SK-N-SH treated with all-trans-retinoic acid at 6 μM for 48 hours (cell line): Measurements from ENCODE around the gene CNTN4.

Source experiments
- ATAC-seq: fragments of 200-7000 bp; cut with Tn5 transposase; 3 replicates; pipeline ENCODE4 v1.9.1; 2020; ENCODE audit warnings: mild to moderate bottlenecking, moderate library complexity
- ARNTL ChIP-seq: fragments of 450-650 bp; formaldehyde crosslinking; IDR thresholded peaks from 2 replicates; pipeline ENCODE4 v1.5.0; 2020; ENCODE audit warnings: low read depth, mild to moderate bottlenecking, moderate library complexity, borderline replicate concordance
- BACH2 ChIP-seq: fragments of 250-450 bp; sonication (Bioruptor Pico); IDR thresholded peaks from 2 replicates; pipeline ENCODE4 v1.9.0; 2021; ENCODE audit warnings: mild to moderate bottlenecking, borderline replicate concordance
- CSDC2 ChIP-seq: fragments of 250-450 bp; sonication (Bioruptor Pico); IDR thresholded peaks from 2 replicates; pipeline ENCODE4 v1.5.0; 2020; ENCODE audit warnings: mild to moderate bottlenecking, moderate library complexity
- CSRNP3 ChIP-seq: fragments of 250-450 bp; sonication (Bioruptor Pico); IDR thresholded peaks from 2 replicates; pipeline ENCODE4 v1.5.1; 2021; ENCODE audit warnings: mild to moderate bottlenecking, moderate library complexity
- ESRRG ChIP-seq: fragments of 250-450 bp; sonication (Bioruptor Pico); IDR thresholded peaks from 2 replicates; pipeline ENCODE4 v1.6.1; 2021; ENCODE audit warnings: mild to moderate bottlenecking
- ISL1 ChIP-seq: fragments of 250-450 bp; sonication (Bioruptor Pico); IDR thresholded peaks from 2 replicates; pipeline ENCODE4 v2.1.2; 2022; ENCODE audit warnings: mild to moderate bottlenecking, moderate library complexity
- OSR1 ChIP-seq: fragments of 250-450 bp; sonication (Bioruptor Pico); IDR thresholded peaks from 2 replicates; pipeline ENCODE4 v1.8.0; 2022; ENCODE audit warnings: moderate library complexity, mild to moderate bottlenecking, inconsistent platforms
- PATZ1 ChIP-seq: fragments of 250-450 bp; sonication (Bioruptor Pico); IDR thresholded peaks from 2 replicates; pipeline ENCODE4 v1.8.0; 2020; ENCODE audit warnings: mild to moderate bottlenecking, moderate library complexity, borderline replicate concordance
- PPARA ChIP-seq: fragments of 250-450 bp; sonication (Bioruptor Pico); IDR thresholded peaks from 2 replicates; pipeline ENCODE4 v1.5.0; 2020; ENCODE audit warnings: mild to moderate bottlenecking, borderline replicate concordance
- RARB ChIP-seq: fragments of 250-450 bp; sonication (Bioruptor Pico); IDR thresholded peaks from 2 replicates; pipeline ENCODE4 v1.8.0; 2021; ENCODE audit warnings: mild to moderate bottlenecking, moderate library complexity
- SNAI2 ChIP-seq: fragments of 250-450 bp; sonication (Bioruptor Pico); IDR thresholded peaks from 2 replicates; pipeline ENCODE4 v1.5.0; 2020; ENCODE audit warnings: mild to moderate bottlenecking, moderate library complexity
- TCF4 ChIP-seq: fragments of 250-450 bp; sonication (Bioruptor Pico); IDR thresholded peaks from 2 replicates; pipeline ENCODE4 v1.8.0; 2021; ENCODE audit warnings: mild to moderate bottlenecking, moderate library complexity, borderline replicate concordance
- TOX ChIP-seq: fragments of 250-450 bp; sonication (Bioruptor Pico); IDR thresholded peaks from 2 replicates; pipeline ENCODE4 v1.8.0; 2021; ENCODE audit warnings: mild to moderate bottlenecking, moderate library complexity, borderline replicate concordance
- TSHZ2 ChIP-seq: fragments of 250-450 bp; sonication (Bioruptor Pico); IDR thresholded peaks from 2 replicates; pipeline ENCODE4 v1.5.0; 2020; ENCODE audit warnings: mild to moderate bottlenecking, moderate library complexity
- ZC3H10 ChIP-seq: fragments of 250-450 bp; sonication (Bioruptor Pico); IDR thresholded peaks from 2 replicates; pipeline ENCODE4 v1.5.1; 2021; ENCODE audit warnings: mild to moderate bottlenecking, moderate library complexity
- ZFP3 ChIP-seq: fragments of 250-450 bp; sonication (Bioruptor Pico); IDR thresholded peaks from 2 replicates; pipeline ENCODE4 v1.5.0; 2020; ENCODE audit warnings: mild to moderate bottlenecking, moderate library complexity
- ZNF565 ChIP-seq: fragments of 450-650 bp; formaldehyde crosslinking; conservative IDR thresholded peaks from 2 replicates; pipeline ENCODE4 v1.5.0; 2020; ENCODE audit warnings: low read depth, mild to moderate bottlenecking, moderate library complexity
- ZNF70 ChIP-seq: fragments of 450-650 bp; formaldehyde crosslinking; IDR thresholded peaks from 2 replicates; pipeline ENCODE4 v1.5.0; 2020; ENCODE audit warnings: mild to moderate bottlenecking, moderate library complexity
- ZNF8 ChIP-seq: fragments of 450-650 bp; formaldehyde crosslinking; IDR thresholded peaks from 2 replicates; pipeline ENCODE4 v1.5.0; 2020; ENCODE audit warnings: mild to moderate bottlenecking, moderate library complexity
- TF ChIP-seq, protein P1 (sequence below): fragments of 250-450 bp; sonication (Bioruptor Pico); IDR thresholded peaks from 2 replicates; pipeline ENCODE4 v1.8.0; 2021; ENCODE audit warnings: low read depth, mild to moderate bottlenecking, moderate library complexity, borderline replicate concordance

CNTN4 gene

GRCh38 chr3:2944628-2945027 is 846.0 kb downstream of the CNTN4 start:
- no peak for ATAC-seq

DNA sequence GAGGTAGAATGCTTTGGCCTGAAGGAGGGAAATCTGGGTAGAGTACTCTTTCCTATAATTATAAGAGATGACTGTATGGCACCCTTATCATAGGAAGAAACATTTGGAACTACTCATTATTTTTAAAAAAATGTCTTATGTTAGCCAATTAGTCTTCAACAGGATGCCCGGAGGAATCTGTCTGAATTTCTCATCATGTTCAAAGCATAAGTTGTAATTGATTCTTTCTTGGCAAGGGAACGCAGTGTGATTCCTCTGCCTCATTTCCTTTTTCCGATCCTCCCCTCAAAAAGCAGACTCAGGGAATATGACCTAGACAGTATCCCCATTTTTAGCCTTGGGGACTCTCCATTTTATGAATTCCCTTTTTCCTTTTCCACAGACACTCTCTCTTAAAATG is 846.5 kb downstream of the CNTN4 start:
- no peak for TF ChIP-seq SNAI2
- no peak for TF ChIP-seq CSDC2 (CRISPR knock-in tag)
- no peak for TF ChIP-seq ZNF70 (CRISPR knock-in tag)
- TF ChIP-seq TCF4 (CRISPR knock-in tag): no peak
- TF ChIP-seq ISL1 (CRISPR knock-in tag): no peak
- no peak for ATAC-seq

More at GRCh38 chr3:2944628-2945027, 846.0 kb downstream of the CNTN4 start:
- TF ChIP-seq CSDC2 (CRISPR knock-in tag) (no peak), TSHZ2 (CRISPR knock-in tag) (no peak), TCF4 (CRISPR knock-in tag) (no peak), ISL1 (CRISPR knock-in tag) (no peak), OSR1 (no peak), TOX (CRISPR knock-in tag) (no peak), RARB (CRISPR knock-in tag) (no peak), ZNF565 (CRISPR knock-in tag) (no peak), ZFP3 (CRISPR knock-in tag) (no peak), BACH2 (CRISPR knock-in tag) (no peak), SNAI2 (no peak), CSRNP3 (CRISPR knock-in tag) (no peak), ARNTL (CRISPR knock-in tag) (no peak), PPARA (CRISPR knock-in tag) (no peak), ZC3H10 (CRISPR knock-in tag) (no peak), PATZ1 (CRISPR knock-in tag) (no peak), ZNF70 (CRISPR knock-in tag) (no peak)
- TF ChIP-seq, protein P1, sequence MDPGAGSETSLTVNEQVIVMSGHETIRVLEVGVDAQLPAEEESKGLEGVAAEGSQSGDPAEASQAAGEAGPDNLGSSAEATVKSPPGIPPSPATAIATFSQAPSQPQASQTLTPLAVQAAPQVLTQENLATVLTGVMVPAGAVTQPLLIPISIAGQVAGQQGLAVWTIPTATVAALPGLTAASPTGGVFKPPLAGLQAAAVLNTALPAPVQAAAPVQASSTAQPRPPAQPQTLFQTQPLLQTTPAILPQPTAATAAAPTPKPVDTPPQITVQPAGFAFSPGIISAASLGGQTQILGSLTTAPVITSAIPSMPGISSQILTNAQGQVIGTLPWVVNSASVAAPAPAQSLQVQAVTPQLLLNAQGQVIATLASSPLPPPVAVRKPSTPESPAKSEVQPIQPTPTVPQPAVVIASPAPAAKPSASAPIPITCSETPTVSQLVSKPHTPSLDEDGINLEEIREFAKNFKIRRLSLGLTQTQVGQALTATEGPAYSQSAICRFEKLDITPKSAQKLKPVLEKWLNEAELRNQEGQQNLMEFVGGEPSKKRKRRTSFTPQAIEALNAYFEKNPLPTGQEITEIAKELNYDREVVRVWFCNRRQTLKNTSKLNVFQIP (CRISPR knock-in tag): no peak

DNA sequence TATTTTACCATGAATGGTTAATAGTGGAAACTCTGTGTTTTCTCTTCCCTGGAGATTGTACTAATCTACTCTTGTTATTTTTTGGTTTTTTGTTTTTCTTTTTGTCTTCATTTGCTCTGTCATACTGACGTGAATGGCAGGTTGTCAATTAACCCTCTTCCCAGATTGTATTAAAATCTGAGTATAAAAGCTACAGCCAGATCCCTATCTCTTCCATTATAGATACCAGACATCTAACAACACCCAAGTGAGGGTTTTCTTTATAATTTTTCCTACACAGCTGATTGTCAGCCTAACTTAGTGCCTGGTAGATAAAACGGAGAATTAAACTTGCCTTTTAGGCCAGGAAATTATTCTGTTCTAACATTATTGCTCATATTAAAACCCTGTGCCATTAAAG is 848.9 kb downstream of the CNTN4 start:
- no peak for ATAC-seq
- no peak for TF ChIP-seq ARNTL (CRISPR knock-in tag)
- no peak for TF ChIP-seq ZNF565 (CRISPR knock-in tag)
- no peak for TF ChIP-seq PPARA (CRISPR knock-in tag)
- no peak for TF ChIP-seq ZNF8 (CRISPR knock-in tag)
- TF ChIP-seq, protein P1 (CRISPR knock-in tag): no peak
- no peak for TF ChIP-seq ESRRG
- no peak for TF ChIP-seq CSDC2 (CRISPR knock-in tag)
- no peak for TF ChIP-seq RARB (CRISPR knock-in tag)
- TF ChIP-seq OSR1: no peak
- no peak for TF ChIP-seq CSRNP3 (CRISPR knock-in tag)
- no peak for TF ChIP-seq ZFP3 (CRISPR knock-in tag)
- TF ChIP-seq TSHZ2 (CRISPR knock-in tag): no peak
- TF ChIP-seq BACH2 (CRISPR knock-in tag): no peak
- no peak for TF ChIP-seq PATZ1 (CRISPR knock-in tag)
